Osteoblast (primary cell): ENCODE data around the gene PTRHD1. TPM values are rescaled to one million over a fixed set of nuclear protein-coding genes. Genes with fewer than 3 reads are reported as not detected.

Experiments used
- DNase-seq: peaks from one replicate; pipeline ENCODE4 v3.0.0; 2011; ENCODE audit warnings: low spot score, mixed read lengths; ENCODE audit not compliant: insufficient read length; ENCODE audit errors: missing footprints
- H2AFZ ChIP-seq: 2 replicates; pipeline ENCODE4 v1.6.0; 2011; ENCODE audit warnings: mild to moderate bottlenecking, low read length
- H3K27ac ChIP-seq: 2 replicates; pipeline ENCODE4 v1.5.1; 2011; ENCODE audit warnings: mild to moderate bottlenecking, low read depth, low read length, moderate library complexity
- H3K27me3 ChIP-seq: 2 replicates; pipeline ENCODE4 v1.6.0; 2012; ENCODE audit warnings: mild to moderate bottlenecking, control low read depth, inconsistent platforms, low read length, moderate library complexity; ENCODE audit not compliant: insufficient read depth
- H3K36me3 ChIP-seq: 2 replicates; pipeline ENCODE4 v1.5.1; 2011; ENCODE audit warnings: mild to moderate bottlenecking, low read length, control low read depth, moderate library complexity; ENCODE audit not compliant: insufficient read depth
- H3K4me1 ChIP-seq: 2 replicates; pipeline ENCODE4 v1.5.1; 2011; ENCODE audit warnings: mild to moderate bottlenecking, low read length, control low read depth, moderate library complexity; ENCODE audit not compliant: insufficient read depth
- H3K4me2 ChIP-seq: 2 replicates; pipeline ENCODE4 v1.6.0; 2011; ENCODE audit warnings: mild to moderate bottlenecking, low read length; ENCODE audit not compliant: insufficient read depth
- H3K4me3 ChIP-seq: fragments of 200-600 bp; sonication (generic); 3 replicates; pipeline ENCODE4 v1.5.1; 2012; ENCODE audit warnings: mild to moderate bottlenecking, low read length, inconsistent platforms; ENCODE audit not compliant: insufficient read depth
- H3K79me2 ChIP-seq: 2 replicates; pipeline ENCODE4 v1.6.0; 2012; ENCODE audit warnings: mild to moderate bottlenecking, low read length, control low read depth, inconsistent platforms; ENCODE audit not compliant: insufficient read depth
- H3K9me3 ChIP-seq: 2 replicates; pipeline ENCODE4 v1.5.1; 2011; ENCODE audit warnings: low read depth, low read length, control low read depth
- H4K20me1 ChIP-seq: 2 replicates; pipeline ENCODE4 v1.6.0; 2012; ENCODE audit warnings: mild to moderate bottlenecking, low read length, control low read depth; ENCODE audit not compliant: insufficient read depth
- total RNA-seq: library from RNA; depleted of rRNA; stranded (reverse); fragments of >200 nt; gene quantifications from 2 replicates; pipeline ENCODE4 v1.2.3, GENCODE V29; 2012
- TF ChIP-seq, protein P1 (sequence below): IDR thresholded peaks from 2 replicates; pipeline ENCODE4 v1.5.1; 2011; ENCODE audit warnings: mild to moderate bottlenecking, low read depth, low read length, moderate library complexity; ENCODE audit errors: extremely low read depth

The PTRHD1 gene
- total RNA-seq, 1 donor = 25.0 TPM

DNA sequence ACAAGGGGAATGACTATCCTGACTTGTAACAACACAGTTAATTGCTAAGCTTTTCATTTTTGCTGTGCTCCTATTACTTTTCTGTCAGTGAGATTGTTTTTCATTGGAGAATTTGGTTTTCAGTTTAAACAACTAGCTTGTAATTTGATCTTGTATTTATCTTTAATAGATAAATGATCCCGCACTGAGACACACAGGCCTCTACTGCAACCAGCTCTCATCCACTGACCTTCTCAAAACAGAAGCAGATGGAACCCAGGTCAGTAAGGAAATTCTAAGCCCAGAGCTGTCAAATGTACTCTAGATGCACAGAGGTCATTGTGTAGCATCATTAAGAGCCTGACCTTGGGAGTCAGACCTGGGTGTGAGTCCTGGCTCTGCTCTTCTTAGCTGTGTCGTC lies 30.7 kb downstream of the PTRHD1 start:
- TF ChIP-seq, protein P1, sequence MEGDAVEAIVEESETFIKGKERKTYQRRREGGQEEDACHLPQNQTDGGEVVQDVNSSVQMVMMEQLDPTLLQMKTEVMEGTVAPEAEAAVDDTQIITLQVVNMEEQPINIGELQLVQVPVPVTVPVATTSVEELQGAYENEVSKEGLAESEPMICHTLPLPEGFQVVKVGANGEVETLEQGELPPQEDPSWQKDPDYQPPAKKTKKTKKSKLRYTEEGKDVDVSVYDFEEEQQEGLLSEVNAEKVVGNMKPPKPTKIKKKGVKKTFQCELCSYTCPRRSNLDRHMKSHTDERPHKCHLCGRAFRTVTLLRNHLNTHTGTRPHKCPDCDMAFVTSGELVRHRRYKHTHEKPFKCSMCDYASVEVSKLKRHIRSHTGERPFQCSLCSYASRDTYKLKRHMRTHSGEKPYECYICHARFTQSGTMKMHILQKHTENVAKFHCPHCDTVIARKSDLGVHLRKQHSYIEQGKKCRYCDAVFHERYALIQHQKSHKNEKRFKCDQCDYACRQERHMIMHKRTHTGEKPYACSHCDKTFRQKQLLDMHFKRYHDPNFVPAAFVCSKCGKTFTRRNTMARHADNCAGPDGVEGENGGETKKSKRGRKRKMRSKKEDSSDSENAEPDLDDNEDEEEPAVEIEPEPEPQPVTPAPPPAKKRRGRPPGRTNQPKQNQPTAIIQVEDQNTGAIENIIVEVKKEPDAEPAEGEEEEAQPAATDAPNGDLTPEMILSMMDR = no peak
- no peaks in the 10 kb centered on the region for H3K79me2 ChIP-seq
- no peaks in the 10 kb centered on the region for H3K9me3 ChIP-seq
- H3K27ac ChIP-seq = no peak overlapping the region
- H2AFZ ChIP-seq = no peak overlapping the region
- DNase-seq = no peak
- H3K4me2 ChIP-seq = no peak overlapping the region
- no peaks in the 10 kb centered on the region for H4K20me1 ChIP-seq
- H3K4me1 ChIP-seq = no peaks in the 10 kb centered on the region
- H3K27me3 ChIP-seq = no peaks in the 10 kb centered on the region
- peaks cover 6% of the 10 kb centered on the region for H3K36me3 ChIP-seq
- no peak overlapping the region for H3K4me3 ChIP-seq

DNA sequence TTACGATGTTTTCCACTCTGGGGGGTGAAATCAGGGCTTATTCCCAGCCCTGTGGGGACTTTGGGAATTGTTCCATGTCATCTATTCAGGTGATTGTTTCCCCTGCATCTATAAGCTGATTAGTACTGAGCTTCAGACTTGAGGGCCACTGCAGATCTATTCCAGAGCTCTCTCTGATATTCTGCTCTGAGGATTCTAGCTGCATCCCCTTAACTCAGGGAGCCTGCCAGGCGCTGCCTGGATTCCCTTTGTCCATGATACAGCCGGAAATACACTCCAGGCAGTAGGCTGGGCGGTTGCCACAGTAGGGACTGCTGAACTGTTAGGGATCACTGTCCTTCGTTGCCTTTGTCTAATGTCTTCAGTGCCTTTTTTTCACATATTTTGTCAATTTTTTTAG lies 31.3 kb downstream of the PTRHD1 start:
- no peaks in the 10 kb centered on the region for H3K27me3 ChIP-seq
- H3K4me3 ChIP-seq = no peak overlapping the region
- H3K4me2 ChIP-seq = no peak overlapping the region
- peaks cover 6% of the 10 kb centered on the region for H3K36me3 ChIP-seq
- H3K79me2 ChIP-seq = no peaks in the 10 kb centered on the region
- no peaks in the 10 kb centered on the region for H3K4me1 ChIP-seq
- H2AFZ ChIP-seq = no peak overlapping the region
- H4K20me1 ChIP-seq = no peaks in the 10 kb centered on the region
- H3K9me3 ChIP-seq = no peaks in the 10 kb centered on the region
- no peak for DNase-seq
- TF ChIP-seq, protein P1 = no peak
- H3K27ac ChIP-seq = no peak overlapping the region

DNA sequence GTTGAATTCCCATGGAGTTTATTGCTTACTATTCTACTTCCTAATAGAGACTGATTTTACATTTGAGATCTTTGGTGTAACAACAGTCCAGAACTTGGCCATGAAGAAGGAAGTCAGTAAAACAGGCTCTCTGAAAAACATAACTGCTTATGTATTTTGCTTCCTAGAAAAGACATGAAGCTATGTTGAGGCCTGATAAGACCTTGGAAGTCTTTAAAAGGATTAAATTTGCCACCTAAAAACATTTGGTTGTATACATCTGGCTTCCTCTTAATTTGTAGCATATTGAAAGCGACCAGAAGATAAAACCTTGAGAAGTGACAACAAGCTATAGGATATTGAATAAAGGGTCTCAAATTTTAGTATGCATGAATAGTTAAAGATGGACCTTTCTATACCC lies 36.4 kb downstream of the PTRHD1 start:
- Histone ChIP-seq H3K27ac (no peak overlapping the region), H3K9me3 (no peaks in the 10 kb centered on the region), H3K4me2 (no peak overlapping the region), H3K27me3 (no peaks in the 10 kb centered on the region), H2AFZ (no peak overlapping the region), H3K4me3 (no peak overlapping the region), H3K4me1 (no peaks in the 10 kb centered on the region), H4K20me1 (no peaks in the 10 kb centered on the region), H3K79me2 (no peaks in the 10 kb centered on the region), H3K36me3 (no peaks in the 10 kb centered on the region)
- TF ChIP-seq, protein P1 = no peak
- DNase-seq = no peak

DNA sequence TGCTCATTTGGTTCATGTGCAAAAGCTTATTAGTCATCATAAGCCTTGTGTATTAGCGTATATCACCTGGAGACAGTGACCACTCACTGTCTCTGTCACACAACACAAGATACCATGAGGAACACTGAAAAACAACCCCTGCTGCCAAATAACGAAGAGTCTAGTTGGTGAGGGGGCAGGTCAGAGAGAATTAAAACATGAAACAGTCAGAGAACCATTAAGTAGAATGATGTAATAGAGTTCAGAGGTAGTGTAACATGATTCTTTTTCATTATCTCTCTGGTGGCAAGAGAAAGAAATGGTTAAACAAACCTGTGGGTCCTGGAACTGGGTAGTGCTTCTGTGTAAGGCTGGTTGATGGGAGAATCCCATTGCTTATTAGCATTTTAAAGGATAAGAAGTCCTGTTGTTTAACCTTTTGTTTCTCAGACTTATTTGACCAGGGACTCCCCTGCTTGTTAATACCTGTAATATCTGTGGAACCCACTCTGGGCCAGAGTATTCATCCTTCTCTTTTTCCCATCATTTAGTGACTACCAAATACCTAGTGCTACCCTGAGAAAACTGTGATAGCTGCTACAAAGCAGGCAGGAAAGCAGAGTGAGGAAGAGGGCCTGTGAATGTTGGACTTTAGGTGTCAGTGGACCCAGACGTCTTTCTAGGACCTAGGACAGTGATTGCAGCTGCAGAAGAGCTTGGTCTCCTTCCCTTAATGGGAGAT lies 38.0 kb downstream of the PTRHD1 start:
- no peaks in the 10 kb centered on the region for H3K9me3 ChIP-seq
- DNase-seq = no peak

More for the DNA sequence above, 38.0 kb downstream of the PTRHD1 start:
- Histone ChIP-seq H4K20me1 (no peaks in the 10 kb centered on the region), H3K4me2 (no peak overlapping the region), H3K4me1 (no peaks in the 10 kb centered on the region), H3K4me3 (no peak overlapping the region), H3K36me3 (no peaks in the 10 kb centered on the region), H3K79me2 (no peaks in the 10 kb centered on the region), H3K27me3 (no peaks in the 10 kb centered on the region), H3K27ac (no peak overlapping the region), H2AFZ (no peak overlapping the region)
- TF ChIP-seq, protein P1 = no peak
